GM21723 (cell line): ENCODE measurements around the gene SASH1.

Experiments used
- ATAC-seq: cut with Tn5 transposase; IDR thresholded peaks from one replicate; pipeline ENCODE4 v1.9.1; 2021; ENCODE audit warnings: mild to moderate bottlenecking, moderate library complexity; ENCODE audit not compliant: unreplicated experiment

SASH1 gene

GRCh38 chr6:148398678-148399077 is 56.0 kb downstream of the SASH1 start:
- no peak for ATAC-seq

GRCh38 chr6:148401571-148401970 is 58.9 kb downstream of the SASH1 start:
- no peak for ATAC-seq

DNA sequence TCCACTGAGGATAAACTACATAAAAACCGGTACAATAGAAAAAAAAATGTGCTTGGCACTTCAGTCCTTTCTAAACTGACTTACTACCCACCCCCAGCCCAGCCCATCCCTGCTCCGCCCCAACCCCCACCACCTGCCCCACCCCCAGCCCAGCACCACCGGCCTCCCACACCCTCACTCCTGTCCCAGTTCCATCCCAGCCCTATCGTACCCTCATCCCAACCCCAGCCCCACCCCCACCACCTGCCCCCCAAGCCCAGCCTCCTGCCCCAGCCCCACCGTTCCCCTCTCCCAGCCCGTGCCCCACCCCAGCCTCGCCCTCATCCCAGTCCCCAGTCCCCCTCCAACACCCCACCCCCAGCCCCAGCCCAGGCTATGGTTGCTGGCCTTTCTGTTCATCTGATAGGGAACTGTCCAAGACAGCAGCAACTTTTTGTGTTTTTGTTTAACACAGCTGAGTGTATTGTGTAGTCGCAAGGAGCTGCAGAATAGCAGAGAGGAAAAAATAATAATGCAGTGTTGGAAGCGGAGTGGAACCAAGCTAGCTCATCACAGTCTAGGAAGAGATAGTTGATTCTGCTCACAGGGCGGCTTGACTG is 61.9 kb downstream of the SASH1 start:
- ATAC-seq = no peak

- ATAC-seq = no peak
Observed at GRCh38 chr6:148405894-148406293, 63.3 kb downstream of the SASH1 start.

- ATAC-seq = no peak
Observed at GRCh38 chr6:148406579-148407371, 64.1 kb downstream of the SASH1 start.

GRCh38 chr6:148407372-148407771 is 64.7 kb downstream of the SASH1 start:
- no peak for ATAC-seq

DNA sequence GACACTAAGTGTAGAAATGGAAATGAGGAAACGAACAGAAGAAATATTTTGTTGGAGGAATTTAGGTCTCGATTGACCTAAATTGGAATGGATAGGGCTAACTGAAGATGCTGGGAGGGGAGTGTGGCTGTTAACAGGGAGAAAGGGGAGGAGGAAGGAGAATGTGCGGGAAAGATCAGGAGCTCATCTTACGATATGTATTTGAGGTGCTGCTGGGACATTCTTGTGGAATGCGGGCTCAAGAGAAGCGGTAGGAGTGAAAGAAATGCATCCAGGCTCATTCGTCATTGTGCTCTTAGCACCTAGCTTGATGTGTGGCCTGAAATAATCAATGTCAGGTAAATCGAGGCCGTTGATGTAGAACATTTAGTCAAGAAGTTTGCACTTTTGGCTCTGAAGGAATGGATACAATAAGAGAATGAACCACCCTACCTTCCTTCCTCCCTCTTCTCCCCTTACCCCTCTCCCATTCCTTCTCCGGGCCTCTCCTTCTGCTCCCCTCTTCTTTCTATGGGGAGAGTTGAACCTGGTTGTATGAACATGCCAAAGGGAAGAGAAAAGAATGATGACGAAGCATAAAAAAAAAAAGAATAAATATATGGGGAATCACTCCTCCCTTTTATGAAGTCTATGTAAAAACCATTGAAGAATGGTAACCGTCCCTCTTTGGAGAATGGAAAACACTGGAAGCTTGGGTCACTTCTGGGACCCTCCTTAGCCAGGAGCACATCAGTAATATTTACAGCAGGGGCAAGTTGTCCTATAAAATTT is 70.9 kb downstream of the SASH1 start:
- no peak for ATAC-seq

DNA sequence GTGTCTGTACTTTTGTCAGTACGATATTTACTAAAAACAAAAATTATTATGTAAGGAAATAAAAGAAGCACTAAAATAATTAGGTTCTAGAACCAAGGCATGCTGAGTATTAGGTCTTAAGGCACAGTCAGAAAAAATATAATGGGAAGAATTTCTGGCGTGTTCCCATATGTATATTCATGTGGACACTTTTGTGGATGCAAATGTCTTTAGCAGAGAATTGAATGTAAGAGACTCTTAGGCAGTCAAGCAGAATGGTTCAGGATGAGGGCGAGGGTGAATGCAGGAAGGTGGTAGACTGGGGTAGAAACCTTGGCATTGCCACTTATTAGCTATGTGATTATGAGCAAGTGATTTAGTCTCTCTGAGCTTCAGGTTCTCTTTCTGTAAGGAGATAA is 71.5 kb downstream of the SASH1 start:
- no peak for ATAC-seq

DNA sequence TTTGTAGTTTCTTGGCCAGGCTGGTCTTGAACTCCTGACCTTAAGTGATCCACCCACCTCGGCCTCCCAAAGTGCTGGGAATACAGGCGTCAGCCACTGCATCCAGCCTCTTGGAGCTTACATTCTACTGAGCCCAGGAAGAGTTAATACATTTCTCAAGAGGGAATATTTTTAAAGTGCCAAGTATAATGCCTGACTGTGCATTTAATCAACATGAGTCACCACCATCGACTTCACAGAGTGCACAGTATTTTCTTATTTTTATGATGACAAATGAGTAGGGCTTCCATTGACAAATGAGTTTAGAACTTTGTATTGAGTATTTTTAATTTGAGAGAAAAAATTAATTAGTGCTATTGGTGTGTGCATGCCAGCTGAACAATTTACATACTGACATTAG is 72.2 kb downstream of the SASH1 start:
- no peak for ATAC-seq

- no peak for ATAC-seq
Observed at GRCh38 chr6:148415511-148416260, 73.0 kb downstream of the SASH1 start.

DNA sequence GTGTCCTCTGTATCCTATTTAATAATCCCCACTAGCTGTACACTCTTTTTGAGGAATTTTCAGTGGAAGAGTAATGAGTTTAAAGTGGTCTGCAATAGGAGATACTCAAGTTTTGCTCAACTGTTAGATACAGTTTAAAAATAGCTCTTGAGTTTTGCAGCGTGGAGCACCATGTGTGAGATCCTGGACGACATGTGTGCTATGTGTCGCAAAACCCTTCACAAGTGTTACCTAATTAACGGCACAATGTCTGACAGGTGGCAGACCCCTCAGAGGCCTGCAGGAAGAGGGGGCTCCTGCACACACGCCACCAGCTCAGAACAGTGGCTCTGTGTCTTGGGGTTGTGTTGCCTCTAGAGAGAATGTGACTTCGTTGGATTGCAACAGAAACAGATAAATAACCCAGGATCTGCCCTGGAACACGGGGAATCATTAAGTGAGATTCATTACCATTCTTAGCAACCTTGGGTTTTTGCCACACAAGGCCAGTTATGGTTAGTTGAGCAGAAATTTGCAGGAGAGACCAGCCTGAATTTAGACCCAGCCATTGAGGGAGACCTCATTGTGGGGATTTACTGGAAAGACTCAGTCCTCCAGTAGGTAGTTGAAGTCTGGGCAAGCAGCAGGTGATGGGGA is 73.8 kb downstream of the SASH1 start:
- no peak for ATAC-seq

DNA sequence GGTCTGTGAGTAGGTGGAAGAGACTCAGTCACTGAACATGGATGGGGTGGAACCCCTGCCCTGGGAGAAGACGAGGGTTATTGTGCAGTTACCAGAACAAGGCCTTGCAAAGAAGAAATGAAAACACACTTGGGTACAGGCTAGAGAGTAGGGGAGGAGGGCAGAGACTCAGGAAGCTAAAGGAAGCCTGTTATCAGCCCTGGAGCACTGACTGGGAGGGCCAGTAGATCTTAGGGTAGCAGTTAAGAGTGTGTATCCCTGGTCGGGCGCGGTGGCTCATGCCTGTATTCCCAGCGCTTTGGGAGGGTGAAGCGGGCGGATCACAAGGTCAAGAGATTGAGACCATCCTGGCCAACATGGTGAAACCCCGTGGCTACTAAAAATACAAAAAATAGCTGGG is 74.4 kb downstream of the SASH1 start:
- no peak for ATAC-seq

GRCh38 chr6:148419430-148419829 is 76.8 kb downstream of the SASH1 start:
- ATAC-seq = no peak

DNA sequence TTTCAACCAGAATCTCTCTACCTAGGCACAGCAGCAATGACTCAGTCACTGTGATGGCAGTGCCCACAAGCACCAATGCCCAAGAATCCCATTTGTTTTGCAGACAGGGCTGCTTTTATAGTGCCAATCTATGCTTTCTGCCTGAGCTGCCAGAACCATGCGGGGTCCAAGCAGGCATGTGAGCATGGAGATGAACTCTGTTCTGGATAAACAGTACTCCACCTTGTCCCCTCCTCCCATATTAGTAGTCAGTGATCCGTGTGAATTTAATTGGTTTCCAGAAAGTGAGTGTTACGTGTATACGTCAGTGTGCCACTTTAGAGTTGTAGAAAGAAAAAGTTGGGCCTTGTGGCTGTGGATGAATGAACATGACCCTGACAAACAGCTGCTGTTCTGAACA is 79.4 kb downstream of the SASH1 start:
- no peak for ATAC-seq

GRCh38 chr6:148423133-148423532 is 80.5 kb downstream of the SASH1 start:
- ATAC-seq = no peak

DNA sequence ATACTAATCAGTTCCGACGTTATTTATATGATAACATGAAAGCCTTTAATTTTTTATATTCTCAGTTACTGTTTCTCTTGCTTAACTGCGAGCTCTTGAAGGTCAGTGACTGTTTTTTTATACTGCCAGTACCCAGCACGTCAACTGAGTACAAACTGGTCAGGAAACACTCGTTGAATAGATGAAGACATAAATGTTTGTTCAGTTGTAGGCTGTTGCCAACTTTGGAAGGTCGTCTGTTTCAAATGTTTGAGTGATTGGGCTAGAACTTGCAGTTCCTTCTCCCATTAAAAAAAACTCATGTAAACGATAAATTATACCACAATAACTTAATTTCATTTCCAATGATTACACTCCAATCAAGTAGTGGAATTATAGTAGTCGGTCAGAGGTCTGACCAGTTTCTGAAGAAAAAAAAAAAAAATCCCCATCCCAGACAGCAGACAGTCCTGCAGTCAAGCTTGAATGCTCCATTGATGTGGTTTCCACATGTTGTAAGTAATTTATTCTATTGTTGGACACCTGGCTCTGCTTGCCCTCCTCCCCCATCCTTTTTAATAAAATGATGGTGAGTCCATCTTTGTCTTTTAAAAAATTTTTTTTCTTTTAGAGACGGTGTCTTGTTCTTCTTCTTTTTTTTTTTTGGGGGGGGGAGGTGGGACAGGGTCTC is 81.1 kb downstream of the SASH1 start:
- ATAC-seq = no peak

DNA sequence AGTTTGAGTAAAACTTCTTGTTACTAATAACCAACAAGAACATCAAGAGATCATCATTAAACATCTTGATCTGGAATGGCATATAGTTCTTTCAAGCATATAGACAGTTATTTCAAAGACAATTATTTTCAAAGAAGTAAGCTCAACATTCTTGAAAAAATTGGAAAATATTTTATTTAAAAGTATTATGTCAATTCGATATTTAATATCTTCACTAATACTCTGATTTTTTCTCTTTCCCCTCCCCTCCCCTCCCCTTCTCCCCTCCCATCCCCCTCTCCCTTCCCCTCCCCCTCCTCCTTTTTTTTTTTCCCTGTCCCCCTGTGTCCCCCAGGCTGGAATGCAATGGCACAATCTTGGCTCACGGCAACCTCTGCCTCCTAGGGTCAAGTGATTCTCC is 82.8 kb downstream of the SASH1 start:
- no peak for ATAC-seq

DNA sequence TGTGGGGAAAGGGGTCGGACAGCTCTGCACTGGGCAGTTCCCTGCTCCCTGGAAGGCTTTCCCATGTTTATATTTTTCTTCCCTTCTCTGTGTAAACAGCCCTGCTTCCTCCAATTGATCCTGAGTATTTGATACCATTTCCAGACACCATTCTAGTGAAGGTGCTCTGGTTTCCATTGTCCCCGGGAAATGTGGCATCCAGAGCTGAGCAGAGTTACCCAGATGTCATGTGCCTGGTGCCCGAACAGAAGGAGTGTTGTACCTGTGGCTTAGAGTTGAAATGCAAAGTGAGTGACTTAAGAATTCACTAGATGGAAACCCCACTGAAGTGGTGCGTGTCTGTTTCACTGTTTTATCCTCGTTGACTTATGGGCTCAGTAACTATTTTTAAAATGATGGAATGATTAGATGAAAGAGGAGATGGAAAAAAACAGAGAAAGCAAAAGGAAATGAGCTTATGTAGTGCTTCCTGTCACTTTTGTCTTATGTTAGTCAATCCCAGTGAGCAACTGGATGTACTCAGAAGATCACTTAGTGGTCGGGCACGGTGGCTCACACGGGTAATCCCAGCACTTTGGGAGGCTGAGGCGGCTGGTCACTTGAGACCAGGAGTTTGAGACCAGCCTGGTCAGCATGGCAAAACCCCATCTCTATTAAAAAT is 83.8 kb downstream of the SASH1 start:
- ATAC-seq = no peak

GRCh38 chr6:148427333-148427732 is 84.7 kb downstream of the SASH1 start:
- no peak for ATAC-seq

DNA sequence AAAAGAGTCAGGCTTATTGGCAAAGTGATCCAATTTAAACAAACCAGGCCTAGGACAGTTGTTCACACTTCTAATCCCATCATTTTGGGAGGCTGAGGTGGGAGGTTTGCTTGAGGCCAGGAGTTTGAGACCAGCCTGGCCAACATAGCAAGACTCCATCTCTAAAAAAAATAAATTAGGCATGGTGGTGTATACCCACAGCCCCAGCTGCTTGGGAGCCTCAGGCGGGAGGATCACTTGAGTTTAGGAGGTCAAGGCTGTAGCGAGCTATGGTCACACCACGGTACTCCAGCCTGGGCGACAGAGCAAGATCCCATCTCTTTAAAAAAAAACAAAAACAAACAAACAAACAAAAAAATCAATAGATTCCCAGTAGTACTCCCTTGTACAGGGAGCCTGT is 86.8 kb downstream of the SASH1 start:
- no peak for ATAC-seq
